HEK293 (cell line): ENCODE measurements around the gene SPOCK1.

Experiments used
- CTCF ChIA-PET: fragments of 350-600 bp; formaldehyde crosslinking; extraction: SDS; loops from one replicate; lab custom pipeline; 2021; ENCODE audit warnings: antibody characterized with exemption; lab: Yijun Ruan, JAX
- POLR2A ChIA-PET: fragments of 300-600 bp; formaldehyde crosslinking; extraction: SDS; loops from one replicate; lab custom pipeline; 2020; ENCODE audit warnings: antibody characterized with exemption, inconsistent platforms; lab: Yijun Ruan, JAX
- H3K27ac ChIP-seq: fragments of 200-500 bp; sonication (Bioruptor generic); 2 replicates; pipeline ENCODE4 v1.5.1; 2014; ENCODE audit warnings: low read depth, low read length, control low read depth, inconsistent platforms; ENCODE audit errors: extremely low read depth
- H3K36me3 ChIP-seq, 2 experiments: fragments of 200-500 bp in 1 of 2; sonication (Bioruptor generic) in 1 of 2; 1 replicate in 1 of 2; 2 replicates in 1 of 2; pipeline ENCODE4 v1.5.1; 2014 to 2017; ENCODE audit warnings: inconsistent platforms in 2 of 2, low read length in 2 of 2; ENCODE audit not compliant: control insufficient read depth in 2 of 2, insufficient read depth in 1 of 2
- H3K4me1 ChIP-seq: fragments of 200-500 bp; sonication (Bioruptor generic); 2 replicates; pipeline ENCODE4 v1.5.1; 2014; ENCODE audit warnings: mild to moderate bottlenecking, low read length, inconsistent platforms; ENCODE audit not compliant: control insufficient read depth, insufficient read depth
- H3K4me3 ChIP-seq: 2 replicates; pipeline ENCODE4 v1.5.1; 2011; ENCODE audit warnings: low read depth, mild to moderate bottlenecking, control low read depth, low read length, moderate library complexity
- H3K9me3 ChIP-seq: fragments of 200-500 bp; sonication (Bioruptor generic); 2 replicates; pipeline ENCODE4 v1.5.1; 2014; ENCODE audit warnings: low read depth, low read length, inconsistent platforms; ENCODE audit not compliant: control insufficient read depth, insufficient read depth
- BCL11A ChIP-seq: fragments of 450-650 bp; formaldehyde crosslinking; IDR thresholded peaks from 2 replicates; pipeline ENCODE4 v1.5.1; 2016; ENCODE audit warnings: low read depth, missing biosample characterization, missing genetic modification characterization
- EGR2 ChIP-seq: fragments of 450-650 bp; formaldehyde crosslinking; IDR thresholded peaks from 2 replicates; pipeline ENCODE4 v1.5.1; 2016; ENCODE audit warnings: low read depth, missing biosample characterization, missing genetic modification characterization
- HOXC10 ChIP-seq: sonication (generic); formaldehyde crosslinking; IDR thresholded peaks from 2 replicates; pipeline ENCODE4 v1.8.1; 2023; ENCODE audit warnings: mild to moderate bottlenecking, missing genetic modification reagents
- IKZF3 ChIP-seq: fragments of 450-650 bp; IDR thresholded peaks from 2 replicates; pipeline ENCODE4 v1.5.0; 2018; ENCODE audit warnings: missing biosample characterization, mild to moderate bottlenecking, missing genetic modification characterization, moderate library complexity
- MYNN ChIP-seq: fragments of 450-650 bp; formaldehyde crosslinking; IDR thresholded peaks from 2 replicates; pipeline ENCODE4 v1.5.1; 2016; ENCODE audit warnings: missing biosample characterization, missing genetic modification characterization, borderline replicate concordance
- PRDM1 ChIP-seq: fragments of 450-650 bp; formaldehyde crosslinking; IDR thresholded peaks from 2 replicates; pipeline ENCODE4; 2016; ENCODE audit warnings: missing biosample characterization, missing genetic modification characterization
- SALL2 ChIP-seq: fragments of 450-650 bp; formaldehyde crosslinking; IDR thresholded peaks from 2 replicates; pipeline ENCODE4 v1.5.0; 2017; ENCODE audit warnings: missing biosample characterization, mild to moderate bottlenecking, missing genetic modification characterization, borderline replicate concordance
- SP3 ChIP-seq: fragments of 450-650 bp; formaldehyde crosslinking; IDR thresholded peaks from 2 replicates; pipeline ENCODE4 v1.5.1; 2016; ENCODE audit warnings: missing biosample characterization, missing genetic modification characterization
- TRIM28 ChIP-seq: IDR thresholded peaks from 2 replicates; pipeline ENCODE4 v1.6.1; 2011; ENCODE audit warnings: low read length, control low read depth, borderline replicate concordance
- ZBTB11 ChIP-seq: fragments of 450-650 bp; formaldehyde crosslinking; conservative IDR thresholded peaks from 2 replicates; pipeline ENCODE4 v1.5.1; 2016; ENCODE audit warnings: low read depth, missing biosample characterization, missing genetic modification characterization
- ZNF175 ChIP-seq: fragments of 450-650 bp; formaldehyde crosslinking; IDR thresholded peaks from 2 replicates; pipeline ENCODE4 v1.5.1; 2016; ENCODE audit warnings: missing biosample characterization, missing genetic modification characterization
- ZNF274 ChIP-seq, 2 experiments: fragments of 200-500 bp in 1 of 2; fragments of 450-650 bp in 1 of 2; sonication (Bioruptor generic) in 1 of 2; formaldehyde crosslinking in 1 of 2; IDR thresholded peaks; 2 replicates each; pipeline versions ENCODE4 v1.5.1 to v1.6.1; 2014 to 2016; ENCODE audit warnings: borderline replicate concordance in 1 of 2, inconsistent platforms in 1 of 2, low read length in 1 of 2, missing biosample characterization in 1 of 2, missing genetic modification characterization in 1 of 2
- ZNF529 ChIP-seq: fragments of 450-650 bp; formaldehyde crosslinking; IDR thresholded peaks from 2 replicates; pipeline ENCODE4 v1.5.1; 2017; ENCODE audit warnings: missing genetic modification characterization, missing biosample characterization; ENCODE audit not compliant: insufficient replicate concordance
- ZNF548 ChIP-seq: fragments of 450-650 bp; formaldehyde crosslinking; IDR thresholded peaks from 2 replicates; pipeline ENCODE4 v1.5.1; 2016; ENCODE audit warnings: missing biosample characterization, missing genetic modification characterization
- ZNF549 ChIP-seq: fragments of 450-650 bp; IDR thresholded peaks from 2 replicates; pipeline ENCODE4 v1.5.1; 2018; ENCODE audit warnings: missing biosample characterization, missing genetic modification characterization, mild to moderate bottlenecking, inconsistent platforms, moderate library complexity
- ZNF660 ChIP-seq: fragments of 450-650 bp; IDR thresholded peaks from 2 replicates; pipeline ENCODE4 v1.5.1; 2018; ENCODE audit warnings: missing biosample characterization, mild to moderate bottlenecking, missing genetic modification characterization
- ZNF664 ChIP-seq: fragments of 450-650 bp; formaldehyde crosslinking; IDR thresholded peaks from 2 replicates; pipeline ENCODE4 v1.5.1; 2016; ENCODE audit warnings: missing biosample characterization, missing genetic modification characterization
- ZNF792 ChIP-seq: fragments of 450-650 bp; formaldehyde crosslinking; IDR thresholded peaks from 2 replicates; pipeline ENCODE4 v1.5.1; 2016; ENCODE audit warnings: missing biosample characterization, missing genetic modification characterization
- TF ChIP-seq, protein P1 (sequence below): fragments of 450-650 bp; formaldehyde crosslinking; IDR thresholded peaks from 2 replicates; pipeline ENCODE4 v1.5.1; 2016; ENCODE audit warnings: missing biosample characterization, missing genetic modification characterization
- TF ChIP-seq, protein P2 (sequence below): fragments of 450-650 bp; formaldehyde crosslinking; IDR thresholded peaks from 2 replicates; pipeline ENCODE4 v1.5.1; 2017; ENCODE audit warnings: missing biosample characterization, missing genetic modification characterization

Gene SPOCK1

GRCh38 chr5:137462816-137463520 is 36.2 kb downstream of the SPOCK1 start:
- Histone ChIP-seq H3K4me1 (no peaks in the 10 kb centered on the region), H3K9me3 (no peaks in the 10 kb centered on the region), H3K27ac (no peak overlapping the region), H3K36me3 (no peaks in the 10 kb centered on the region), H3K4me3 (no peak overlapping the region)
- ChIA-PET CTCF (interaction anchor here (0.6 to 1.1 kb wide), 2 partner anchors 9 to 97 kb away, joined by 3 to 4 read pairs; no protein-coding TSS in a partner anchor), POLR2A (no interaction called here)
- TF ChIP-seq EGR2 (tag by site-specific recombination), result no peak
- no peak for TF ChIP-seq HOXC10 (CRISPR knock-in tag)
- no peak for TF ChIP-seq IKZF3
- TF ChIP-seq ZNF274 (IDR thresholded peaks at IDR 0.05; ENCODE audit: low read length), result no peak
- no peak for TF ChIP-seq ZNF274 (tag by site-specific recombination; IDR thresholded peaks at IDR 0.05; ENCODE audit: borderline replicate concordance)
- TF ChIP-seq SALL2 (tag by site-specific recombination), result no peak
- no peak for TF ChIP-seq SP3 (tag by site-specific recombination)
- TF ChIP-seq ZNF664 (tag by site-specific recombination), result no peak
- no peak for TF ChIP-seq ZNF660 (tag by site-specific recombination)
- TF ChIP-seq, protein P1, sequence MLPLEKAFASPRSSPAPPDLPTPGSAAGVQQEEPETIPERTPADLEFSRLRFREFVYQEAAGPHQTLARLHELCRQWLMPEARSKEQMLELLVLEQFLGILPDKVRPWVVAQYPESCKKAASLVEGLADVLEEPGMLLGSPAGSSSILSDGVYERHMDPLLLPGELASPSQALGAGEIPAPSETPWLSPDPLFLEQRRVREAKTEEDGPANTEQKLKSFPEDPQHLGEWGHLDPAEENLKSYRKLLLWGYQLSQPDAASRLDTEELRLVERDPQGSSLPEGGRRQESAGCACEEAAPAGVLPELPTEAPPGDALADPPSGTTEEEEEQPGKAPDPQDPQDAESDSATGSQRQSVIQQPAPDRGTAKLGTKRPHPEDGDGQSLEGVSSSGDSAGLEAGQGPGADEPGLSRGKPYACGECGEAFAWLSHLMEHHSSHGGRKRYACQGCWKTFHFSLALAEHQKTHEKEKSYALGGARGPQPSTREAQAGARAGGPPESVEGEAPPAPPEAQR (tag by site-specific recombination), result no peak
- TF ChIP-seq ZNF549 (tag by site-specific recombination), result no peak
- no peak for TF ChIP-seq ZNF175
- TF ChIP-seq PRDM1 (tag by site-specific recombination), result no peak
- no peak for TF ChIP-seq ZNF548 (tag by site-specific recombination)
- no peak for TF ChIP-seq TRIM28
- TF ChIP-seq BCL11A (tag by site-specific recombination), result no peak
- TF ChIP-seq ZBTB11 (tag by site-specific recombination), result no peak
- TF ChIP-seq, protein P2, sequence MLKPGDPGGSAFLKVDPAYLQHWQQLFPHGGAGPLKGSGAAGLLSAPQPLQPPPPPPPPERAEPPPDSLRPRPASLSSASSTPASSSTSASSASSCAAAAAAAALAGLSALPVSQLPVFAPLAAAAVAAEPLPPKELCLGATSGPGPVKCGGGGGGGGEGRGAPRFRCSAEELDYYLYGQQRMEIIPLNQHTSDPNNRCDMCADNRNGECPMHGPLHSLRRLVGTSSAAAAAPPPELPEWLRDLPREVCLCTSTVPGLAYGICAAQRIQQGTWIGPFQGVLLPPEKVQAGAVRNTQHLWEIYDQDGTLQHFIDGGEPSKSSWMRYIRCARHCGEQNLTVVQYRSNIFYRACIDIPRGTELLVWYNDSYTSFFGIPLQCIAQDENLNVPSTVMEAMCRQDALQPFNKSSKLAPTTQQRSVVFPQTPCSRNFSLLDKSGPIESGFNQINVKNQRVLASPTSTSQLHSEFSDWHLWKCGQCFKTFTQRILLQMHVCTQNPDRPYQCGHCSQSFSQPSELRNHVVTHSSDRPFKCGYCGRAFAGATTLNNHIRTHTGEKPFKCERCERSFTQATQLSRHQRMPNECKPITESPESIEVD, result no peak
- no peak for TF ChIP-seq MYNN
- TF ChIP-seq ZNF792 (tag by site-specific recombination), result no peak
- no peak for TF ChIP-seq ZNF529 (tag by site-specific recombination)
